ENCODE results near the gene ADCY9. TPM values are rescaled to one million over a fixed set of nuclear protein-coding genes. Genes with fewer than 3 reads are reported as not detected.

Gene ADCY9
- total and polyA plus RNA-seq, 2 experiments from 2014 or later: 2.2 to 18.3 TPM

- no peak for TF ChIP-seq ZNF462 (CRISPR knock-in tag; IDR thresholded peaks at IDR 0.05)
Observed at GRCh38 chr16:4094127-4094773, 22.0 kb downstream of the ADCY9 start (continued).

GRCh38 chr16:4093495-4094126, 22.6 kb downstream of the ADCY9 start:
- no peaks in the 10 kb centered on the region for H4K20me1 ChIP-seq (replicated peaks; ENCODE audit: insufficient read depth)
- H3K4me1 ChIP-seq (ENCODE audit: insufficient read depth): no peaks in the 10 kb centered on the region
- DNase-seq (ENCODE audit: low spot score) (no peak), ATAC-seq (no peak)
- Mint-ChIP-seq H3K9me3 (no peaks in the 10 kb centered on the region), H3K36me3 (ENCODE audit: low read depth) (no peaks in the 10 kb centered on the region), H3K4me3 (no peak overlapping the region), H3K4me1 (peaks cover 10% of the 10 kb centered on the region), H3K27me3 (ENCODE audit: insufficient read depth, low read depth, poor library complexity) (peaks cover 3% of the 10 kb centered on the region), H3K27ac (no peak overlapping the region)
- no peaks in the 10 kb centered on the region for H3F3A ChIP-seq (replicated peaks; ENCODE audit: low read depth)
- H3K9me2 ChIP-seq (ENCODE audit: insufficient read depth): no peaks in the 10 kb centered on the region
- H3K27ac ChIP-seq (ENCODE audit: low read depth): no peak overlapping the region
- H3K79me2 ChIP-seq (replicated peaks; ENCODE audit: insufficient read depth): peaks cover 4% of the 10 kb centered on the region; the same call in 1 of the 2 replicates
- no peak overlapping the region for H2AFZ ChIP-seq
- H3K4me3 ChIP-seq: no peak overlapping the region
- H3K4me2 ChIP-seq: no peak overlapping the region
- no peaks in the 10 kb centered on the region for H3K27me3 ChIP-seq (ENCODE audit: insufficient read depth)
- no peaks in the 10 kb centered on the region for H3K36me3 ChIP-seq (ENCODE audit: insufficient read depth)
- TF ChIP-seq REST (IDR thresholded peaks at IDR 0.05; ENCODE audit: unreplicated experiment) (no peak), CTCF (conservative IDR thresholded peaks at IDR 0.05; ENCODE audit: low read depth in 2 of 2) (no peak), NANOG (IDR thresholded peaks at IDR 0.05; ENCODE audit: borderline replicate concordance) (no peak)

All from GM23338 (cell line).